H1 (cell line): Measurements from ENCODE around the gene IL2RG. TPM values are rescaled to one million over a fixed set of nuclear protein-coding genes. Genes with fewer than 3 reads are reported as not detected.

Experiments used
- RBBP5 ChIP-seq: IDR thresholded peaks from 2 replicates; pipeline ENCODE4 v1.7.1; 2012; ENCODE audit warnings: low read depth, mild to moderate bottlenecking, inconsistent platforms, low read length, moderate library complexity, borderline replicate concordance
- polyA plus RNA-seq, 7 experiments: library from polyadenylated mRNA; depleted of rRNA in 3 of 7; stranded (reverse) in 5 of 7; unstranded in 2 of 7; fragments of >200 nt in 5 of 7; fragments of 200-250 nt in 2 of 7; gene quantifications; 1 replicate in 5 of 7; 2 replicates in 1 of 7; 4 replicates in 1 of 7; pipeline versions ENCODE4 v1.2.1 to v1.2.3, GENCODE V29; 2011 to 2013; ENCODE audit warnings: missing spikeins in 2 of 7, mixed read lengths in 2 of 7
- total RNA-seq: library from RNA; stranded (reverse); fragmentation: NEBNext Ultra II Directional; extraction: Animal tissue kit (Norgen Biotek cat#: 25700); gene quantifications from 2 replicates; pipeline ENCODE4 v1.2.1, GENCODE V29; 2021
- TF ChIP-seq, protein P1 (sequence below): IDR thresholded peaks from 2 replicates; pipeline ENCODE4 v1.6.1; 2012; ENCODE audit warnings: low read length, inconsistent platforms
- TF ChIP-seq, protein P2 (sequence below): IDR thresholded peaks from 2 replicates; pipeline ENCODE4 v1.6.1; 2012; ENCODE audit warnings: inconsistent platforms

The IL2RG gene
- total and polyA plus RNA-seq, 2 of the 8 experiments (the other 6 are each of a cell fraction or from before 2014, with no cell fraction given) = not detected

DNA sequence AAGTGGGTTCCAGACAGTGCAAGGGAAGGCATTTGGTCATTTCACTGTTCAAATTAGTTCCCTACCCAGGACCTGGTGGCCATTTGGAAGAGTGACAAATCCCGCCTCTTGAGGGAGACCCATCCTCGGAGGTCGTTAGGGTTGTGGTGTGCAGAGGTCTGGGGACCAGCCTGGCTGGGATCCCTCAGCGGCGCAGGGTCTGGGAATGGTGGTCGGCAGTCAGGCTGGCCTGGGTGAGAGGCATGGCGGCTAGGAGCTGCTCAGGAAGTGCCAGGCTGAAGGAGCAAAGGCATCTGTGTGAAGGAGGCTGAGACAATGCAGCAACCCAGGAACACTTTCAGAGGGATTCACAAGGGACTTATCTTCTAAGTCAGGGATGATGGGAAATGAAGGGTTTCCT, 40.0 kb upstream of the IL2RG start (continued):
- TF ChIP-seq, protein P1, sequence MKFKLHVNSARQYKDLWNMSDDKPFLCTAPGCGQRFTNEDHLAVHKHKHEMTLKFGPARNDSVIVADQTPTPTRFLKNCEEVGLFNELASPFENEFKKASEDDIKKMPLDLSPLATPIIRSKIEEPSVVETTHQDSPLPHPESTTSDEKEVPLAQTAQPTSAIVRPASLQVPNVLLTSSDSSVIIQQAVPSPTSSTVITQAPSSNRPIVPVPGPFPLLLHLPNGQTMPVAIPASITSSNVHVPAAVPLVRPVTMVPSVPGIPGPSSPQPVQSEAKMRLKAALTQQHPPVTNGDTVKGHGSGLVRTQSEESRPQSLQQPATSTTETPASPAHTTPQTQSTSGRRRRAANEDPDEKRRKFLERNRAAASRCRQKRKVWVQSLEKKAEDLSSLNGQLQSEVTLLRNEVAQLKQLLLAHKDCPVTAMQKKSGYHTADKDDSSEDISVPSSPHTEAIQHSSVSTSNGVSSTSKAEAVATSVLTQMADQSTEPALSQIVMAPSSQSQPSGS = no peak
- TF ChIP-seq, protein P2, sequence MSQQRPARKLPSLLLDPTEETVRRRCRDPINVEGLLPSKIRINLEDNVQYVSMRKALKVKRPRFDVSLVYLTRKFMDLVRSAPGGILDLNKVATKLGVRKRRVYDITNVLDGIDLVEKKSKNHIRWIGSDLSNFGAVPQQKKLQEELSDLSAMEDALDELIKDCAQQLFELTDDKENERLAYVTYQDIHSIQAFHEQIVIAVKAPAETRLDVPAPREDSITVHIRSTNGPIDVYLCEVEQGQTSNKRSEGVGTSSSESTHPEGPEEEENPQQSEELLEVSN = no peak
- no peak for TF ChIP-seq RBBP5
